Ascending aorta (tissue), 2 donors: ENCODE measurements around the gene PEX3. TPM values are rescaled to one million over a fixed set of nuclear protein-coding genes. Genes with fewer than 3 reads are reported as not detected.
A peak's percentile ranks its signal among the peaks of the same experiment; 100 is the strongest.

Experiments
- DNase-seq, 2 donors: peaks; one replicate each; pipeline ENCODE4 v3.0.0-alpha.2; 2019; ENCODE audit warnings: low spot score in 2 of 2
- H3K27ac ChIP-seq, 2 donors: fragments of 200-600 bp; sonication (generic); one replicate each; pipeline ENCODE4 v1.5.1; 2016 to 2017; ENCODE audit warnings: mild to moderate bottlenecking in 1 of 2
- H3K27me3 ChIP-seq: fragments of 200-600 bp; sonication (generic); one replicate; pipeline ENCODE4 v1.5.1; 2017
- H3K36me3 ChIP-seq, 2 donors: fragments of 200-600 bp; sonication (generic); one replicate each; pipeline ENCODE4 v1.5.1; 2016
- H3K4me1 ChIP-seq, 2 donors: fragments of 200-600 bp; sonication (generic); one replicate each; pipeline ENCODE4 v1.5.1; 2016 to 2017; ENCODE audit warnings: mild to moderate bottlenecking in 1 of 2
- H3K4me3 ChIP-seq, 2 donors: fragments of 200-600 bp; sonication (generic); one replicate each; pipeline ENCODE4 v1.5.1; 2016 to 2017; ENCODE audit warnings: mild to moderate bottlenecking in 1 of 2
- H3K9me3 ChIP-seq, 2 donors: fragments of 200-600 bp; sonication (generic); one replicate each; pipeline ENCODE4 v1.5.1; 2016
- intact Hi-C: fragments of 100-400 bp; cut with DNase I; formaldehyde crosslinking; loops from one replicate; pipeline ENCODE4 v1.15.1; 2023
- total RNA-seq: library from RNA; depleted of rRNA; stranded (reverse); fragments of >200 nt; gene quantifications from one replicate; pipeline ENCODE4 v1.1.0, GENCODE V29; 2016
- TF ChIP-seq, protein P1 (sequence below), 3 experiments: fragments of 200-600 bp in 2 of 3; fragments of 450-650 bp in 1 of 3; sonication (generic) in 2 of 3; IDR thresholded peaks; one replicate each; pipeline ENCODE4 v1.5.1; 2016 to 2019; ENCODE audit warnings: antibody characterized with exemption in 3 of 3, mild to moderate bottlenecking in 1 of 3, moderate library complexity in 1 of 3

PEX3 gene, protein sequence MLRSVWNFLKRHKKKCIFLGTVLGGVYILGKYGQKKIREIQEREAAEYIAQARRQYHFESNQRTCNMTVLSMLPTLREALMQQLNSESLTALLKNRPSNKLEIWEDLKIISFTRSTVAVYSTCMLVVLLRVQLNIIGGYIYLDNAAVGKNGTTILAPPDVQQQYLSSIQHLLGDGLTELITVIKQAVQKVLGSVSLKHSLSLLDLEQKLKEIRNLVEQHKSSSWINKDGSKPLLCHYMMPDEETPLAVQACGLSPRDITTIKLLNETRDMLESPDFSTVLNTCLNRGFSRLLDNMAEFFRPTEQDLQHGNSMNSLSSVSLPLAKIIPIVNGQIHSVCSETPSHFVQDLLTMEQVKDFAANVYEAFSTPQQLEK
- total RNA-seq = 0.96 TPM

GRCh38 chr6:143450453-143451371 is at the start of gene PEX3, which contains the start of gene ADAT2:
Gene PEX3, plus strand, starts transcription at chr6:143450805. Its CDS starts 238 bp downstream, at chr6:143451043.
Gene ADAT2, minus strand, starts transcription at chr6:143450695. Its CDS starts 37 bp downstream, at chr6:143450658.
- H3K4me1 ChIP-seq = peaks cover 0 to 8% of the 10 kb centered on the region in 2 donors
- H3K36me3 ChIP-seq = no peaks in the 10 kb centered on the region
- TF ChIP-seq, protein P1, sequence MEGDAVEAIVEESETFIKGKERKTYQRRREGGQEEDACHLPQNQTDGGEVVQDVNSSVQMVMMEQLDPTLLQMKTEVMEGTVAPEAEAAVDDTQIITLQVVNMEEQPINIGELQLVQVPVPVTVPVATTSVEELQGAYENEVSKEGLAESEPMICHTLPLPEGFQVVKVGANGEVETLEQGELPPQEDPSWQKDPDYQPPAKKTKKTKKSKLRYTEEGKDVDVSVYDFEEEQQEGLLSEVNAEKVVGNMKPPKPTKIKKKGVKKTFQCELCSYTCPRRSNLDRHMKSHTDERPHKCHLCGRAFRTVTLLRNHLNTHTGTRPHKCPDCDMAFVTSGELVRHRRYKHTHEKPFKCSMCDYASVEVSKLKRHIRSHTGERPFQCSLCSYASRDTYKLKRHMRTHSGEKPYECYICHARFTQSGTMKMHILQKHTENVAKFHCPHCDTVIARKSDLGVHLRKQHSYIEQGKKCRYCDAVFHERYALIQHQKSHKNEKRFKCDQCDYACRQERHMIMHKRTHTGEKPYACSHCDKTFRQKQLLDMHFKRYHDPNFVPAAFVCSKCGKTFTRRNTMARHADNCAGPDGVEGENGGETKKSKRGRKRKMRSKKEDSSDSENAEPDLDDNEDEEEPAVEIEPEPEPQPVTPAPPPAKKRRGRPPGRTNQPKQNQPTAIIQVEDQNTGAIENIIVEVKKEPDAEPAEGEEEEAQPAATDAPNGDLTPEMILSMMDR (IDR thresholded peaks at IDR 0.05) = no peak
- H3K9me3 ChIP-seq = no peaks in the 10 kb centered on the region
- H3K4me3 ChIP-seq = peak within 1 kb of the TSS; percentile 56 to 83
- DNase-seq = peak; percentile 70 to 95
- H3K27me3 ChIP-seq = no peaks in the 10 kb centered on the region
- peak within 1 kb of the TSS; percentile 44 to 70 for H3K27ac ChIP-seq
- intact Hi-C loops = loop anchor here (1.0 to 5.0 kb wide), 2 partner anchors 61 to 1303 kb away; partner anchors contain the start of genes FUCA2, NMBR and VTA1

GRCh38 chr6:143401068-143401446 is 49.5 kb upstream of the PEX3 start:
- H3K27ac ChIP-seq = peak overlapping the region; percentile 63 to 64
- no peaks in the 10 kb centered on the region for H3K36me3 ChIP-seq

GRCh38 chr6:143401636-143402370 is 48.8 kb upstream of the PEX3 start:
- peaks cover 11 to 50% of the 10 kb centered on the region in 2 donors for H3K4me1 ChIP-seq
- H3K4me3 ChIP-seq = no peak overlapping the region
- H3K27me3 ChIP-seq = no peaks in the 10 kb centered on the region
- DNase-seq = no peak
- peak overlapping the region; percentile 63 to 64 for H3K27ac ChIP-seq
- H3K9me3 ChIP-seq = no peaks in the 10 kb centered on the region
- TF ChIP-seq, protein P1 (IDR thresholded peaks at IDR 0.05) = no peak
- intact Hi-C loops = loop anchor here (10.0 kb wide), 1 partner anchor 283 kb away; no protein-coding TSS in a partner anchor
- no peaks in the 10 kb centered on the region for H3K36me3 ChIP-seq

More at GRCh38 chr6:143401068-143401446, 49.5 kb upstream of the PEX3 start:
- TF ChIP-seq, protein P1 (IDR thresholded peaks at IDR 0.05) = no peak
- no peak overlapping the region for H3K4me3 ChIP-seq
- intact Hi-C loops = loop anchor here (10.0 kb wide), 1 partner anchor 284 kb away; no protein-coding TSS in a partner anchor
- no peaks in the 10 kb centered on the region for H3K9me3 ChIP-seq
- H3K4me1 ChIP-seq = peaks cover 10 to 45% of the 10 kb centered on the region in 2 donors
- DNase-seq = no peak
- H3K27me3 ChIP-seq = no peaks in the 10 kb centered on the region

- Histone ChIP-seq H3K9me3 (no peaks in the 10 kb centered on the region), H3K36me3 (no peaks in the 10 kb centered on the region), H3K4me3 (no peak overlapping the region), H3K4me1 (peaks cover 11 to 49% of the 10 kb centered on the region in 2 donors), H3K27ac (no peak overlapping the region), H3K27me3 (no peaks in the 10 kb centered on the region)
- intact Hi-C loops = loop anchor here (10.0 kb wide), 1 partner anchor 282 kb away; no protein-coding TSS in a partner anchor
- TF ChIP-seq, protein P1 (IDR thresholded peaks at IDR 0.05) = no peak
- no peak for DNase-seq
Observed at GRCh38 chr6:143402721-143403336, 47.8 kb upstream of the PEX3 start.
